Measurements from ENCODE around the gene METTL2B. TPM values are rescaled to one million over a fixed set of nuclear protein-coding genes. Genes with fewer than 3 reads are reported as not detected.
"Not testable (repeated sequence)": the region's sequence is repeated elsewhere in the genome, so short reads cannot be mapped to it uniquely, and the experiment has no call there.

Gene METTL2B
- total and polyA plus RNA-seq, 9 donors: 9.5 to 31.3 (median 20.3) TPM

- WGBS, 3 donors: 60 to 82% (median 63%) methylated on average over 7 to 9 of the region's 9 CpGs
- H3K27ac ChIP-seq; H3K36me3 ChIP-seq; H3K27me3 ChIP-seq; intact Hi-C loops (cut with DNase I); H3K9me3 ChIP-seq; H3K4me1 ChIP-seq (ENCODE audit: insufficient read depth); H3K4me3 ChIP-seq: not testable (repeated sequence)
- DNase-seq: peak in 1 of 5 donors; percentile 1
These were observed 47.5 kb downstream of the METTL2B start for GRCh38 chr7:128523932-128524524.

GRCh38 chr7:128525584-128525983 lies 49.0 kb downstream of the METTL2B start:
- H3K4me1 ChIP-seq (ENCODE audit: insufficient read depth); H3K27ac ChIP-seq; H3K36me3 ChIP-seq; H3K4me3 ChIP-seq; H3K27me3 ChIP-seq; H3K9me3 ChIP-seq; intact Hi-C loops (cut with DNase I): not testable (repeated sequence)
- 74 to 88% (median 82%) methylated on average over 4 of the region's 4 CpGs for WGBS, 3 donors
- DNase-seq: peak in 1 of 5 donors; percentile 14

- H3K4me1 ChIP-seq (ENCODE audit: insufficient read depth); H3K27me3 ChIP-seq; intact Hi-C loops (cut with DNase I); H3K36me3 ChIP-seq; H3K9me3 ChIP-seq; H3K27ac ChIP-seq; H3K4me3 ChIP-seq; DNase-seq: not testable (repeated sequence)
- 77 to 87% (median 83%) methylated on average over 3 of the region's 3 CpGs for WGBS, 3 donors
These were observed 49.5 kb downstream of the METTL2B start for GRCh38 chr7:128526062-128526466.

- intact Hi-C loops (cut with DNase I); H3K4me3 ChIP-seq; H3K27me3 ChIP-seq; H3K36me3 ChIP-seq; H3K27ac ChIP-seq; H3K9me3 ChIP-seq; H3K4me1 ChIP-seq (ENCODE audit: insufficient read depth): not testable (repeated sequence)
- 92 to 95% (median 94%) methylated on average over 16 of the region's 16 CpGs for WGBS, 3 donors
- DNase-seq: peak in 1 of 5 donors; percentile 33
These were observed 52.6 kb downstream of the METTL2B start for GRCh38 chr7:128529191-128529590.

GRCh38 chr7:128530121-128530854 lies 53.7 kb downstream of the METTL2B start:
- peak in 1 of 5 donors; percentile 61 for DNase-seq
- Histone ChIP-seq H3K27ac (peak overlapping the region; percentile 96 to 100), H3K4me3 (peak overlapping the region; percentile 77)
- H3K9me3 ChIP-seq; H3K36me3 ChIP-seq; intact Hi-C loops (cut with DNase I); H3K27me3 ChIP-seq; H3K4me1 ChIP-seq (ENCODE audit: insufficient read depth): not testable (repeated sequence)
- WGBS, 3 donors: 1 to 4% (median 4%) methylated on average over 8 to 44 of the region's 50 CpGs

GRCh38 chr7:128530855-128531104 lies 54.2 kb downstream of the METTL2B start:
- TF ChIP-seq CTCF (IDR thresholded peaks at IDR 0.05) (no peak), POLR2A (IDR thresholded peaks at IDR 0.05) (no peak), EP300 (IDR thresholded peaks at IDR 0.05) (no peak)
- no peaks in the 10 kb centered on the region for H3K27me3 ChIP-seq
- intact Hi-C loops (cut with DNase I): no loop called here
- H3K9me3 ChIP-seq: no peaks in the 10 kb centered on the region
- WGBS, 3 donors: 0% methylated on average over 17 to 37 of the region's 38 CpGs; no CpG with 5 or more reads in 1 of the 3 donors
- DNase-seq: no peak
- H3K4me1 ChIP-seq (ENCODE audit: insufficient read depth): no peaks in the 10 kb centered on the region
- peak overlapping the region; percentile 96 to 100 for H3K27ac ChIP-seq
- no peaks in the 10 kb centered on the region for H3K36me3 ChIP-seq
- peak overlapping the region; percentile 77 for H3K4me3 ChIP-seq

GRCh38 chr7:128531105-128531954 lies 54.8 kb downstream of the METTL2B start:
- 0 to 1% (median 0%) methylated on average over 7 to 92 of the region's 92 CpGs for WGBS, 3 donors
- peak; percentile 88 to 90 (median 90) for DNase-seq
- intact Hi-C loops (cut with DNase I); H3K4me1 ChIP-seq (ENCODE audit: insufficient read depth); H3K36me3 ChIP-seq; H3K27me3 ChIP-seq; H3K9me3 ChIP-seq: not testable (repeated sequence)
- peak overlapping the region; percentile 77 for H3K4me3 ChIP-seq
- H3K27ac ChIP-seq: peak overlapping the region; percentile 96 to 100
- peak; percentile 41 for TF ChIP-seq POLR2A (IDR thresholded peaks at IDR 0.05)

- intact Hi-C loops (cut with DNase I); H3K4me1 ChIP-seq (ENCODE audit: insufficient read depth); H3K27me3 ChIP-seq: not testable (repeated sequence)
These were observed 55.5 kb downstream of the METTL2B start for GRCh38 chr7:128531955-128532478.

GRCh38 chr7:128532956-128533355 lies 56.4 kb downstream of the METTL2B start:
- H3K4me3 ChIP-seq; intact Hi-C loops (cut with DNase I): not testable (repeated sequence)

More at GRCh38 chr7:128531955-128532478, 55.5 kb downstream of the METTL2B start:
- H3K36me3 ChIP-seq, H3K9me3 ChIP-seq: not testable (repeated sequence)
- 0 to 1% (median 0%) methylated on average over 21 to 33 of the region's 35 CpGs for WGBS, 3 donors
- peak; percentile 17 to 57 (median 46) for DNase-seq
- Histone ChIP-seq H3K4me3 (peak overlapping the region; percentile 77), H3K27ac (peak overlapping the region; percentile 96 to 100)

GRCh38 chr7:128537410-128537809 lies 60.9 kb downstream of the METTL2B start:
- H3K36me3 ChIP-seq; H3K9me3 ChIP-seq; DNase-seq; H3K27me3 ChIP-seq; intact Hi-C loops (cut with DNase I); H3K27ac ChIP-seq; H3K4me3 ChIP-seq; H3K4me1 ChIP-seq (ENCODE audit: insufficient read depth): not testable (repeated sequence)
- 32 to 54% (median 51%) methylated on average over 7 of the region's 7 CpGs for WGBS, 3 donors

More at GRCh38 chr7:128532956-128533355, 56.4 kb downstream of the METTL2B start:
- DNase-seq; H3K36me3 ChIP-seq; H3K9me3 ChIP-seq; H3K27me3 ChIP-seq; H3K4me1 ChIP-seq (ENCODE audit: insufficient read depth); H3K27ac ChIP-seq: not testable (repeated sequence)
- 18 to 31% (median 20%) methylated on average over 1 of the region's 1 CpG for WGBS, 3 donors

Data from ovary (tissue), 9 donors.